GM18498 (cell line): ENCODE measurements around the gene SDC3.

ENCODE experiments used
- ATAC-seq: cut with Tn5 transposase; IDR thresholded peaks from one replicate; pipeline ENCODE4 v1.9.1; 2021; ENCODE audit warnings: mild to moderate bottlenecking, moderate library complexity; ENCODE audit not compliant: unreplicated experiment

SDC3 gene

DNA sequence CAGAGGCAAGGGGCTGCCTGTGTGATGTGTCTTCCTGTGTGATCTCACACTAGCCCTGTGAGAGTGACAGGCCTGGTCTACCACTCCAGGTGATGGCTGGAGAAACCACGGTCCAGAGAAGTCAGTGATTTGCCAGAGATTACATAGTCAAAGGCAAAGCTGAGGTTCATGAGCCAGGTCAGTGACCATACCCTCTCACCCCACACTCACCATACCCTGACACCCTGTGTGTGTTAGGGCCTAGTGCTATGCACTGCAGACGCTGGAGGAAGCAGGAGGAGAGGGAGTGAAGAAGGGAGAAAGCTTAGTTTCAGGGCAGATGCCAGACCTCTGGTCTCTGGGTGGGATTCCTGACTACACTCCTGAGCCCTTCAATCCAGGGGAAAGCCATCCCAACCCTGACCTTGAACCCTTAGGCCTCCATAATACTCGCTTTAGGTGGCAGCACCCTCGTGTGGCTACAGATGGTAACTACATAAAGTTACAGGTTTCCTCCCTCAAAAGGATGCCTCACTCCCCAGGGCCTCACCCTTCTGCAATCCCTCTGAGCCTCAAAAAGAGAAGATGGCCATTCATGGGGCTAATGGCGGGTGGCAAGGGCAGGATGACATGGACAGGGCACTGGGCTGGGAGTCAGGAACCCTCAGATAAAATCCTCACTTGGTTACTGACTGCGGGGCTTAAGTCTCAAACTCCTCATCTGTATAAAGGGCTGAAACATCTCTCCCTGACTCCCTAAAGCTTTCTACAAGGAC, 20.8 kb upstream of the SDC3 start:
- no peak for ATAC-seq

DNA sequence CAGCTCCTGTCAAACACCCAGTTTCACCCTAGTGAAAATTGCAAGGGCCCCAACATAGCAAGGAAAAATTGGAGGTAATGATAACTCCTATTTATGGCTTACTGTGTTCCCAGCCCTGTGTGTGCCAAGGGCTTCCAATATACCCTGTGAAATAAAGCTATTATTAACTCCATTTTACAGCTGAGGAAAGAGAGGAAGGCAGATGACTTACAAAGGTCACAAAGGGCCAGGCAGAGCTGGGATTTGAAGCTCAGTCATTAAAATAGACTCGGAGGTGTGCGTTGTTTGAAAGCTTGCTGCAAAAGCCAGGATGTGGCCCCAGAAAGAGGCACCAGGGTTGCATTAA, 20.2 kb upstream of the SDC3 start:
- no peak for ATAC-seq

DNA sequence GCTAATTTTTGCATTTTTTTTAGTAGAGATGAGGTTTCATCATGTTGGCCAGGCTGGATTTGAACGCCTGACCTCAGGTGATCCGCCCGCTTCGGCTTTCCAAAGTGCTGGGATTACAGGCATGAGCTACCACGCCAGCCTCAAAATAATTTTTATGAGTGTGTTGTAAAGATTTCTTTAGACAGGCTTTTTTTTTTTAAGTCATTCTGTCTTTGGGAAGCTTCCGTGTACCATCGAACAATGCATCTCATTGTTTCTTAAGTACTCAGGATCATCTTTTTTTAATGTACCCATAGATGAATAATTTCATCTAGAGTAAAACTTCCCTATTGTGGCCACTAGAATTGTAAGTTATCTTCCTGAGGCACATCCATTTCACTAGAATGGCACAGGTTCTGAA, 19.6 kb upstream of the SDC3 start:
- no peak for ATAC-seq

DNA sequence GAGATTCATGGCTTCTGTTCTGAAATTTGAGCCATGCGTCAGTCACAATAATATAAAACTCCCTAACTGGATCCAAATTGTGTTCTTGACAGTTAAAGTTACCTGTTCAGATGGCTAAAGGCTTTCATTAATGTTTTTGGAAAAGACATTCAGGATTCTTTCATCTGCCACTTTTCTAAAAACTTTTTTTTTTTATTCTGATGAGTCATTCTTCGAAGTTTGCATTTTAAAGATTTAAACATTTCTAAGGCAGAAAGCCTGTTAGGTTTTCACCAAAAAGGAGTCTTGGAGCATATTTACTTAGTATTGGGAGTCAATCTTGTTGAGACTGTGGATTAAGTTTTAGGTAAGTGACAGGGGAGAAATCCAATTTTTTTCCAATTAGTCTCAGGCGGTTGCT, 18.9 kb upstream of the SDC3 start:
- ATAC-seq: no peak

DNA sequence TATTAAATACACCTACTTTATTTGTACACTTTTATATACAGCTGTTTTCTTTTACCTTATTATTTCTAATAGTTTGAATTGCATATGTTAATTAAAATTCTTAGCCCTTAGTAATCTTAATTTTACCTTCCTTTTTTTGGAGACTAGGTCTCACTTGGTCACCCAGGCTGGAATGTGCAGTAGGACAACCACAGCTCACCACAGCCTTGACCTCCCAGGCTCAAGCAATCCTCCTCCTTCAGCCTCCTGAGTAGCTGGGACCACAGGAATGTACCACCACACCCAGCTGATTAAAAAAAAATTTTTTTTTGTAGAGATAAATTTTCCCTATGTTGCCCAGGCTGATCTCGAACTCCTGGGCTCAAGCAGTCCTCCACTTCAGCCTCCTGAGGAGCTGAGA, 15.0 kb upstream of the SDC3 start:
- ATAC-seq: no peak

DNA sequence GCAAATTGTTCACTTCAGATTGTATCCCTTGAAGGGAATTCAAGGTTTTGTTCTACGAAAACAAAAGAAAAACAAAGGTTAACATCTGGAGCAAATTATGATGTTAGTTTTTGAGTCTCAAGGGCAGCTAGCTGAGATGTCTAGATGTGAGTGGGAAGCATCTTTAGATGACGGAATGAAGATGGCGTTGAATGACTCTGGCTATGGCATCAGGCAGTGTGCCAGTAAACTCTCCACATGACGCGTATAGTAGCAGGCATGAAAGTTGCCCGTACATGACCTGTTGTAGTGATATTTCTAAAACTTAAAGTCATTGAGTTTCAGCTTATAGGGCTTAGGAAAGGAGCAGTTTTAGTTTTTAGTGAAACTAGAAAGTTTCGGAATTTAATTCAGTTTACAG, 12.3 kb upstream of the SDC3 start:
- no peak for ATAC-seq

DNA sequence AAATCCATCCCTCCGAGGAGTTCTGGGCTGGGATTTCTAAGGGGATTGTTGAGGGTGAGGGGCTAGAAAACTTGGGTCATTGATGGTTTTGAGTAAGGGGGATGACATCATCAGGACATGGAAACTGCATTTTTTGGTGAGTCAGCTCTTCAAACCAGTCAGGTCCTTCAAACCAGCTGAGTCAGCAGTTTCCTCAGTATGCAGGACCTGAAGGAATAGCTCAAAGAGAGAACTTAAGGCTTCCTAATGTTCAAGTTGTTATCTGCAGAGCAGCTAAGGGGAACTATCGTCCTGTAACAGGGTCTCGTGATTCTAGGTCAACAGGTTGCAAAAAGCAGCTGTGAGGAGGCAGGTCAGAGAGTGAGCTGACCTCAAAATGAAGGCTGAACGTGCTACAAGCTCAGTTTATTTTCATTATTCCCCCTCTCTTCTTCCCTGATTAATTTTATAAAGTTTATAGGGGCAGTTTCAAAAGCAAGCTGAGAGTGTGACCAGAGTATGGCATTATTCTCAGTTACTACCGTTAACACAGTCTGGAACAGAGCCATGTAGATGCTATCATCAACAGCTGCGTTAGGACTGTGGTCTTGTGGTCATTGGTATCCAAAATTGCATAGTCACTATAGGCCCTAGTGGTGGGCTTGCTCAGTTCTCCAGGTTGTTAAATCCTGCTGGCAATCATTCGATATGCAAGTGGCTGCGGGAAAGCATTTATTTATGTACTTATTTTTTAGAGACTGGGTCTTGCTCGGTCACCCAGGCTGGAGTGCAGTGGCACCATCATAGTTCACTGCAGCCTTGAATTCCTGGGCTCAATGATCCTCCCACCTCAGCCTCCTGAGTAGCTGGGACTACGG, 10.7 kb upstream of the SDC3 start:
- no peak for ATAC-seq

DNA sequence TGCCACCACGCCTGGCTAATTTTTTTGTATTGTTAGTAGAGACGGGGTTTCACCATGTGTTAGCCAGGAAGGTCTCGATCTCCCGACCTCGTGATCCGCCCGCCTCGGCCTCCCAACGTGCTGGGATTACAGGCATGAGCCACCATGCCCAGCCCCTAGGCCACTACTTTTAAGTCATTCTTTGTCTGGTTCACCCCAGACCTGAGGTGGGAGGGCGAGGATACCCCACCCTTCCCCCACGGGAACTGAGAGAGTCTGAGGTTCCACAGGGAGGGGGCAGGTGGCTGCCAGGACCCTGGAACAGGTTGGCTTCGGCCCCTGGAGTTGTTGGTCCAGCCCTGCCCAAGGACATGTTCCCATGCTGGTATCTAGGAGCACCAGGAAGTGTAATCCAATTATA, 7.7 kb upstream of the SDC3 start:
- no peak for ATAC-seq

DNA sequence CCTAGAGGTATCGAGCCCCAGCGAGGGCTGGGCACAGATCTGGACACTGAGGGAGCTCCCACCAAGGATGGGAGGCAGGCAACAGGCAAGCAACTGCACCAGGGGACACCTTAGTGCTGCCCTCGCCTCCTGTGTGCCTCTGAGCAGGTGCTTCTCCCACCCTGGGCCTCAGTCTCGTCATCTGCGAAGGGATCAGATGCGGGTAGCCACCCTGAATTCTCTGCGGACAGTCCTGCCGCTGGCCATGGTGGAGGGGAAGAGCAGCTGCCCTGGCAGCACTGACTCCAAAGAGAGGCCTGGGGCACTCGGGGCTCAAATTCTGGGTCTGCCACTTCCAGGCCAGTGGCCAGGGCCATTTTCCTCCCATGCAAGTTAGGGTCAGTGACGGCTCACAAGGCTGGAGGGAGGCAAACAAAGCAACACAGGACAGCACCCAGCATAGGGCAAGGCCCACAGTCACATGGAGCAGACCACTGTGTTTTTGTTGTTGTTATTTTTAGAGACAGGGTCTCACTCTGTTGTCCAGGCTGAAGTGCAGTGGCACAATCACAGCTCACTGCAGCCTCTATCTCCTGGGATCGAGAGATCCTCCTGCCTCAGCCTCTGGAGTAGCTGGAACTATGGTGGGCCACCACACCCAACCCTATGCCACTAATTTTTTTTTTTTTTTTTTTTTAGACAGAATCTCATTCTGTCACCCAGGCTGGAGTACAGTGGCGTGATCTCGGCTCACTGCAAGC, 7.1 kb upstream of the SDC3 start:
- ATAC-seq: no peak

DNA sequence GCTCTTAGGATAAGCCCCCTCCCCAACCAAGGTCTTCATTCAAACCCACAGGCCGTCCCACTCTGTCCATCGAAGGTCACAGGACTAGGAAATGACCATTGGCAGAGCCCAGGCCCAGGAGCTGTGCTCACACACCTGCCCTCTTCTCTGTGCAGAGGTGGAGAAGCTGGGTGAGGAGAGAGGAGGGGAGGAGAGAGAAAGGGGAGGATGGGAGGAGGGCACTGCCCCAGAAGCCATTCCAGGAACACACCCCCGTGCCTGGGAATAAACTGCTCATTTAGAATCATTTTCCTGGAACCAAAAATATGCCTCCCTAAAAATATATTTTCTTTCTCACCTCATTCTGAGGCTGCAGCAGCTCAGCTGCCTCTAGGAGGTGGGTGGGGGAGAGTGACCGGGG, 6.4 kb upstream of the SDC3 start:
- ATAC-seq: no peak

DNA sequence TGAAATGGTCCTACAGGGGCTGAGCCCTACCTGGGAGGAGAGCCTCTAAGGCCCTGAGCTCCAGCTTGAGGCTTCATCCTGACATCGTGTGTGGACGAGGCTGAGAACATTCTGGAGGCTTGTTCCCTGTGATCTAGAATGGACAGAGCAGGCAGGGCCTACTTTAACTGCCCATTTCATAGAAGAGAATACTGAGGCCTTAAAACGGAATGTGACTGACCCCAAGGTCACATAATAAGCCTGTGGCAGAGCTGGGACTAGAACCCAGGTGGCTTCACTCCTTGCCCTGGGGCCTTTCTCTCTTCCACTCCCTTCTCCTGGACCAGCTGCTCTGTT, 6.0 kb upstream of the SDC3 start:
- ATAC-seq: no peak

DNA sequence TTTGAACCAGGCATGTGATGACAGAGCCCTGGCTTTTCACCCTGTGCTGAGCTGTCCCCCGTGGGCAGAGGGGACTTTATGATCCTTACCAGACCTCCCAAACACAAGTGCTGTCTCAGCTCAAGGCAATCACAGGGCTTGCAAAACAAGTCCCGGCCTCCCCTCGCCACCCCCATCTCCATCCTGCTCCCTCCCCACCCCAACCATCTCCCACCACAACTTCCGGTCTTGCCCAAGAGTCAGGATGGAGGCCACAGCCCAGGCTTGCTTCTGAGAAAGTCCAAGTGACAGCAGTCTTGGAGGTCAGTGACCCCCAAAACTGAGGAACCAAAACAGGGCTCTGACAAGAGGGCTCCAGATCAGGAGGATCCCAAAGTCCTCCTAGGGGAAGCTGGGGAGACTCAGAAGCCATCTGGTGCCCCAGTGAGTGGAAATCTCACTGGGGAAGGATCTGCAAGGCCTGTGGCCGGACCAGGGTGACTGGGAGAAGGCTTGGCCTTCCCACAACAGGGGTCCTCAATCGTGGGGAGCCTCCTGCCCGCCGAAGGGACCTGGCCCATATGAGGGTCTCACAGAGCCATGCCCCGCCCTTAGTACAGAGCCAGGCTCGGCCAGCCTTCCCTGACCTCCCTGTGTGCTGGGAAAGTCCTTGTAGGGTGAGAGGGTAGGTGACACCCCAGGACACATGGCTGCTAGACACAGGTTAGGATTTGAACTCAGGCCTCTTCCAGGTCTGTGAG, 4.5 kb upstream of the SDC3 start:
- no peak for ATAC-seq

DNA sequence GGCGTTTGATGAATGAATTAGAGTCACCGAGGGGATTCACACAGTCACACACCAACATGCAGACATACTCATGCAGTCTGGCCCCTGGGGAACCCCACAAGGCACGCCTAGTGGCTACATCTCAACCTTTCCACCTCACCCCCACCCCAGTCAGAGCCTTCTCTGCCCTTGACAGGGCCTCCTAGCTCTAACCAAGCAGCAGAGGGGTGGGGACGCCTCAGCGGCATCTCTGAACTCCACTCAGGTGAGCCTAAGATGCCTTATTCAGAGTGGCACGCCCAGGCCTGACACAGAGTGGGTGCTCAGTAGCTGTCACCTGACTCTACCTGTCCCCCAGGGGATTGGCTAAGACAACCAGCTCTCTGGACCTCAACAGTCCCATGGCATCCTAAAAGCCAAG, 3.7 kb upstream of the SDC3 start:
- ATAC-seq: no peak

DNA sequence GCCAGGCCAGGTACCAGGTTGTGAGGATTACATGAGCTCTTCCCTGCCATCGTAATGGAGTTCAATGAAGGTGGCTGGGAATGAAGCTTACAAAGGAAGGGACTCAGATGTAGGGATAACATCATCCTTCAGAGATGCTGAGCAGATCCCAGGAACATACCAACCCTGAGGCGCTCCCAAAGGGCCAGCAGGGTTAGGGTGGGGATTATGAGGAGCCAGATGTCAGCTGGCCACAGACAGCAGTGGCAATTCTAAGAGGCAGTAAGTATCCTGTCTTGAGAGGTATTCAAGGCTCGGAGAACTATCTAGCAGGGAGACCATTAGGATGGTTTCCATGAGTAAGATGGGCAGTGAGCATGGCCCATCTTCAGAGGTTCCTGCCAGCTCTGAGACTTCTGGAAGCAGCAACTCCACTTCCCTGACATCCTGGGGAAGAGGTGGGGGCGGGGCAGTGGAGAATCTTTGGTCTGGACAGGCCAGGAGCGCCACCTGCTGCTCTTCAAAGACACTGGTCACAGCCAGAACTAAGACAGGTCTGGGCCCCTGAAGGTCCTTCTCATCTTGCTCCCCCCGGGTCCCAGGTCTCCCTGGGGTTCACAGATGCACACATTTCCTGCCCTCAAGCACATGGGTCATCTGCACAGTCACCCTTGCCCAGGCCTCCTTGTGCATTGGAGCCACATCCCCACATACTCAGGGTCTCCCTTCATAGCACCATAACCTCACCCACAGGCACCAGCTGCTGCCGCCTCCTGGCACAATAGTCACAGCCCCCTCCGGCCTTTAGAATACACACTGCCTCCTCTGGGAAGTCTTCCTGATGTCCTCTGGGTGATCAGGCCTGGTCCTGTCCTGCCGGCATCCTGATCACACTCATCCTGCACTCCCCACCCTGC, 2.7 kb upstream of the SDC3 start:
- no peak for ATAC-seq

DNA sequence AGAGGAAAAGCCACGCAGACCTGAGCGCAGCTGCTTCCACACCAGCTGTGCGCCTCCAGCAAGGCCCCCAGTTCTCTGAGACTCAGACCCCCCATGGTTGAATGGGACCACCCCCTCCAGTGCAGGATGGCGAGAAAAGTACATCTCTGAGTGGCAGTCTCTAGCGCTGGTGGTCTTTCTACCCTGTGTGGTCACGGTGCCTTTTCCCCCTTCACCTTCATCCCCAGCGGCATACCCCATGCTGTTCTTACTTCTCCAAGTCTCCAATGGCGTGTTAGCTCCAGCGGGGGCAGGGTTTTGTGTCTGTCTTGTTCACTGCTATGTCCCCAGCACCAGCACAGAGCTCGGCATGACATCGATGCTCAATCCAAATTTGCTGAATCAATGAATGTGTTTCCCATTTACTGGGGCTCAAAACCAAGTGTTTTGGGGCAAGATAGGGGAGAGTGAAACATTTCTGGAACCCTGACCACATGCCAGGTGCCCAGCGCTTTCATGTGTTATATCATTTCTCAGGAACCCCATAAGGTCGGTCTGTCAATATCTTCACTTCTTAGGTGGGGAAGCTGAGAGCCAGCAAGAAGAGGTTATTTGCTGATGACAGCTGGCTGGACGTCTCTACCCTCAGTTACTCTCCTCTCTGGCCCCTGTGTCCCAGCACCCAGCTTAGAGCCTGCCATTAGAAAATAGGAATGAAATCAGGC, 959 bp upstream of the SDC3 start:
- ATAC-seq: no peak

DNA sequence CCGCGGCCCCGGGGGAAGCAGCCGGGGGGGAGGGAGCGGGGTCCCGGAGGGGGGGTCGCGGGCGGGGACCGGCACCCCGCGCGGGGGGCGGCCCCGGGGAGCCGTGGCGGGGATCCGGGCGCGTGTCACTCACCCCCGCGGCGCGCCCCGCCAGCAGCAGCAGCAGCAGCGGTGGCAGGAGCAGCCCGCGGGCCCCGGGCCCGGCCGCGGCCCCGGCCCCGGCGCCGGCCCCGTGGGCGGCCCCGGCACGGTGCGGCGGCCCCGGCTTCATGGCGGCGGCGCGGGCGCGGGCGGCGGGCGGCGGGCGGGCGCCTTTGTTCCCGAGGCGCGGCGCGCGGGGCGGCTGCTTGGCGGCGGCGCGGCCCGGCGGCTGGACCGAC, 252 bp downstream of the SDC3 start:
- ATAC-seq: no peak

DNA sequence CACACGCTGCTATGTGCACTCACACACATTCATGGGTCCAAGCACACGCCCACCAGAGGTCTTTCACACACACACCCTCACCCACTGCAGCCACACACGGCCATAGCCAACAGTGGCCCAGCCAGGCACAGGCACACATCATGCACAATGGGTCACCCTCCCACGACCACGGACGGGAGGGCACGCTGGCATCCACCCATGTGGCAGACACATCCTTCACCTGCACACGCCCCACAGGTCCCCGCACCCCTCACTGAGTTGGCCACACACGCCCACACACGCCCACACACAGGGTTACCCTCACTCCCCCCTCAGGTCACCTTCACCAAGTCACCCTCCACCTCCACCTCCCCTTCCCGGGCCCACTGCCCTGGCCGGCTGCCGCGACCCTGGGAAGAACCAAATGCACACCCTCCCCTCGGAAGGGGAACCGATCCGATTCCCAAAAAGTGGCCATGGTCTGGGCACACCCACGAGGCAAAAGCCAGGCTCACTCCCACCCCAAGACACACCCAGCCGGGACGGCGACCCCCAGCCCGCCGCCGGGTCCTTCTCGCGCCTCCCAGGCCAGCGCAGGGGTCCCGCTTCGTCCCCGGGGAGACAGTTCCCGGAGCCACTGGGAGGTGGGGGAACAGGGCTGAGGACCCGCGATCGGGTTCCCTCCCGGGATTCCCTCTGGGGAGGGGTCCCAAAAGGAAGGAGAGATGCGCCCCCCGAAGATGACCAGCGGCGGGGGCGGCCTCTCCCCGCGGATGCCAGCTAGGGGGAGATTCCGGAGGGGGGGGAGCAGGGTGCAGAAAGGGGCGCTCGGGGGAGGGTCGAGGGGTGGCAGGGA, 860 bp downstream of the SDC3 start:
- no peak for ATAC-seq

DNA sequence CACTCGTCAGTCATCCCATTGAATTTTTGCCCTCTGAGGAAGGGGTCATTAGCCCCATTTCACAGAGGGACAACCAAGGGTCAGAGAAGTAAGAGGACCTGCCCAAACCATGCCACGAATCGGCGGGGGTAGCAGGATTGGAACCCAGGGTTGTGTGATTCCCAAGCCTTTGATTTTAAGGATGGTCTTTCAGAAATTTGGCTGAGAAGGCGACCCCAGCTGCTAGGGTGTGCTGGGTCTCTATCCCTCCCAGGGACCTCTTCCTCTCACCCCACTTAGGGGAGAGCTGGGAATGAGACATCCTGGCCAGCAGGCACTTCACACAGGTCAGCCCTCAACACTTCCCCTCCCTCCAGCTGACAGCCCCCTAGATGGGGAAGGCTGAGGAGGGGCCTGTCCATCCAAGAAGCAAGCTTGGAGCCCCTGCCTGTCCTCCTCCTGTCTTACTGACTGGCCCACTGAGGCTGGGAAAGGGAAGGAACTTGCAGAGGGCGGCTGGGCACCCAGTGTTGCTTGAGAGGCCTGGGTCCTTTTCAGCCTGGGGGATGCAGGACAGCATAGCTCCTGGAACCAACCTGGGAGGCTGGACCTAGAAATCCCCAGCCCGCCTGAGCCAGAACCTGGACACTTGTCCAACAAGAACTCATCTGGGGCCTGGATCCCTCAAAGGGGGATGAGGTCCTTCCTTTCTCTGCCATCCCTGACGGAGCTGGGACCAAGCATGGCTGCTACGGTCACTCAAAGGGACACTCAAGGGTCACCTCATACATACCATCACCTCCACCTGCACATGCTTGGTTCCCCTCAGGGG, 1.7 kb downstream of the SDC3 start:
- no peak for ATAC-seq
